GM12878 (cell line): ENCODE data around the gene GGA2. TPM values are rescaled to one million over a fixed set of nuclear protein-coding genes. Genes with fewer than 3 reads are reported as not detected.

ENCODE experiments used
- CHD2 ChIP-seq: IDR thresholded peaks from 2 replicates; pipeline ENCODE4 v1.6.1; 2011; ENCODE audit warnings: low read depth, low read length, improper control_type of control experiment, borderline replicate concordance
- ETV6 ChIP-seq, 2 experiments: fragments of 450-650 bp in 1 of 2; IDR thresholded peaks in 1 of 2; conservative IDR thresholded peaks in 1 of 2; 2 replicates each; pipeline ENCODE4 v1.6.1; 2014; ENCODE audit warnings: antibody characterized with exemption in 1 of 2, borderline replicate concordance in 1 of 2, low read depth in 1 of 2, mild to moderate bottlenecking in 1 of 2, moderate library complexity in 1 of 2
- JUND ChIP-seq: IDR thresholded peaks from 2 replicates; pipeline ENCODE4 v1.6.1; 2012; ENCODE audit warnings: low read depth, mild to moderate bottlenecking, low read length, improper control_type of control experiment, moderate library complexity
- MYC ChIP-seq: IDR thresholded peaks from 2 replicates; pipeline ENCODE4 v1.6.1; 2011; ENCODE audit warnings: mild to moderate bottlenecking, low read length, moderate library complexity, inconsistent platforms; ENCODE audit not compliant: insufficient read depth, insufficient replicate concordance, insufficient read length, severe bottlenecking
- NFYA ChIP-seq: IDR thresholded peaks from 2 replicates; pipeline ENCODE4 v1.6.1; 2011; ENCODE audit warnings: low read depth, mild to moderate bottlenecking, low read length, improper control_type of control experiment, borderline replicate concordance
- PBX3 ChIP-seq: IDR thresholded peaks from 2 replicates; pipeline ENCODE4 v1.6.1; 2011; ENCODE audit warnings: mild to moderate bottlenecking, low read depth, low read length, moderate library complexity; ENCODE audit not compliant: insufficient replicate concordance
- PML ChIP-seq: IDR thresholded peaks from 2 replicates; pipeline ENCODE4 v1.6.1; 2012; ENCODE audit warnings: low read length, inconsistent platforms
- SUPT20H ChIP-seq: IDR thresholded peaks from 2 replicates; pipeline ENCODE4 v1.6.1; 2011; ENCODE audit warnings: low read depth, mild to moderate bottlenecking, low read length, moderate library complexity, borderline replicate concordance; ENCODE audit not compliant: control insufficient read depth
- TCF7 ChIP-seq: IDR thresholded peaks from 2 replicates; pipeline ENCODE4 v1.6.1; 2014; ENCODE audit warnings: antibody characterized with exemption, borderline replicate concordance
- polyA plus RNA-seq, 11 experiments: library from polyadenylated mRNA; depleted of rRNA in 4 of 11; unstranded in 6 of 11; stranded (reverse) in 5 of 11; fragments of >200 nt; fragmentation: Nextera tagmentation in 4 of 11; fragmentation: Illumina TruSeq in 1 of 11; extraction: Ambion mirVana in 4 of 11; extraction: Trizol in 1 of 11; gene quantifications; 1 replicate in 1 of 11; 2 replicates in 10 of 11; pipeline versions ENCODE4 v1.2.1 to v1.2.3, GENCODE V29; 2011 to 2016; ENCODE audit warnings: inconsistent platforms in 2 of 11, missing spikeins in 2 of 11, low read depth in 1 of 11
- total RNA-seq, 4 experiments: library from RNA; depleted of rRNA in 3 of 4; stranded (reverse); fragments of >200 nt in 3 of 4; fragmentation: Illumina TruSeq in 1 of 4; extraction: Trizol in 1 of 4; gene quantifications; 2 replicates each; pipeline versions ENCODE4 v1.2.1 to v1.2.3, GENCODE V29; 2013 to 2021
- TF ChIP-seq, protein P1 (sequence below): fragments of 450-650 bp; IDR thresholded peaks from 2 replicates; pipeline ENCODE4 v1.6.1; 2018; ENCODE audit warnings: borderline replicate concordance, mild to moderate bottlenecking; ENCODE audit not compliant: partially characterized antibody
- TF ChIP-seq, protein P2 (sequence below): fragments of 450-650 bp; IDR thresholded peaks from 2 replicates; pipeline ENCODE4 v1.6.1; 2016; ENCODE audit warnings: mild to moderate bottlenecking

Gene GGA2
- total and polyA plus RNA-seq, 10 of the 15 experiments (the other 5 are each of a cell fraction or from before 2014, with no cell fraction given) = 14.1 to 153 (median 86.6) TPM

GRCh38 chr16:23523876-23524385 is 13.6 kb upstream of the GGA2 start (continued):
- TF ChIP-seq, protein P1, sequence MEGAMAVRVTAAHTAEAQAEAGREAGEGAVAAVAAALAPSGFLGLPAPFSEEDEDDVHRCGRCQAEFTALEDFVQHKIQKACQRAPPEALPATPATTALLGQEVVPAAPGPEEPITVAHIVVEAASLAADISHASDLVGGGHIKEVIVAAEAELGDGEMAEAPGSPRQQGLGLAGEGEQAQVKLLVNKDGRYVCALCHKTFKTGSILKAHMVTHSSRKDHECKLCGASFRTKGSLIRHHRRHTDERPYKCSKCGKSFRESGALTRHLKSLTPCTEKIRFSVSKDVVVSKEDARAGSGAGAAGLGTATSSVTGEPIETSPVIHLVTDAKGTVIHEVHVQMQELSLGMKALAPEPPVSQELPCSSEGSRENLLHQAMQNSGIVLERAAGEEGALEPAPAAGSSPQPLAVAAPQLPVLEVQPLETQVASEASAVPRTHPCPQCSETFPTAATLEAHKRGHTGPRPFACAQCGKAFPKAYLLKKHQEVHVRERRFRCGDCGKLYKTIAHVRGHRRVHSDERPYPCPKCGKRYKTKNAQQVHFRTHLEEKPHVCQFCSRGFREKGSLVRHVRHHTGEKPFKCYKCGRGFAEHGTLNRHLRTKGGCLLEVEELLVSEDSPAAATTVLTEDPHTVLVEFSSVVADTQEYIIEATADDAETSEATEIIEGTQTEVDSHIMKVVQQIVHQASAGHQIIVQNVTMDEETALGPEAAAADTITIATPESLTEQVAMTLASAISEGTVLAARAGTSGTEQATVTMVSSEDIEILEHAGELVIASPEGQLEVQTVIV = no peak
- TF ChIP-seq PBX3 (no peak), SUPT20H (no peak), CHD2 (no peak), JUND (no peak), PML (no peak), ETV6 (conservative IDR thresholded peaks at IDR 0.05 in 1 of 2, IDR thresholded peaks at IDR 0.05 in 1 of 2; ENCODE audit: borderline replicate concordance in 1 of 2, low read depth in 1 of 2) (no peak), TCF7 (no peak), MYC (no peak), NFYA (no peak)
- TF ChIP-seq, protein P2, sequence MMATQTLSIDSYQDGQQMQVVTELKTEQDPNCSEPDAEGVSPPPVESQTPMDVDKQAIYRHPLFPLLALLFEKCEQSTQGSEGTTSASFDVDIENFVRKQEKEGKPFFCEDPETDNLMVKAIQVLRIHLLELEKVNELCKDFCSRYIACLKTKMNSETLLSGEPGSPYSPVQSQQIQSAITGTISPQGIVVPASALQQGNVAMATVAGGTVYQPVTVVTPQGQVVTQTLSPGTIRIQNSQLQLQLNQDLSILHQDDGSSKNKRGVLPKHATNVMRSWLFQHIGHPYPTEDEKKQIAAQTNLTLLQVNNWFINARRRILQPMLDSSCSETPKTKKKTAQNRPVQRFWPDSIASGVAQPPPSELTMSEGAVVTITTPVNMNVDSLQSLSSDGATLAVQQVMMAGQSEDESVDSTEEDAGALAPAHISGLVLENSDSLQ = no peak
- TF ChIP-seq, all 136 proteins: peak for 0
